HG03280 (cell line): ENCODE results near the gene LRRC23.

Experiments
- ATAC-seq: cut with Tn5 transposase; IDR thresholded peaks from one replicate; pipeline ENCODE4 v1.9.1; 2021; ENCODE audit warnings: mild to moderate bottlenecking, moderate library complexity; ENCODE audit not compliant: unreplicated experiment

LRRC23 gene

GRCh38 chr12:6923851-6924250, 19.2 kb downstream of the LRRC23 start:
- ATAC-seq = no peak

DNA sequence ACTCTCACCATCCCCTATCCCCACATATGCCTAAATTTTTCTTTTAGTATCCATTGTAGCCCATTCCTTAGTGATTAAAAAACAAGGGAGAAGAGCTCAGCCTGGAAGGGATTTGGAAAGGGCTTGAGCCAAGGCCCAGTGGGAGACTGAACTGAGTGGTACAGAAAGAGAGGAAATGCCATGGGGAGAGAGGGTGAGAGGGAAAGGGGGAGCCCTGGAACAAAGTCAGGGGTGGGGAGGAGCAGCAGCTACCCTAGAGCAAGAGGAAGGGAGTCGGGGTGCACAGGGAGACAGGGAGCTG, 20.6 kb downstream of the LRRC23 start:
- no peak for ATAC-seq

DNA sequence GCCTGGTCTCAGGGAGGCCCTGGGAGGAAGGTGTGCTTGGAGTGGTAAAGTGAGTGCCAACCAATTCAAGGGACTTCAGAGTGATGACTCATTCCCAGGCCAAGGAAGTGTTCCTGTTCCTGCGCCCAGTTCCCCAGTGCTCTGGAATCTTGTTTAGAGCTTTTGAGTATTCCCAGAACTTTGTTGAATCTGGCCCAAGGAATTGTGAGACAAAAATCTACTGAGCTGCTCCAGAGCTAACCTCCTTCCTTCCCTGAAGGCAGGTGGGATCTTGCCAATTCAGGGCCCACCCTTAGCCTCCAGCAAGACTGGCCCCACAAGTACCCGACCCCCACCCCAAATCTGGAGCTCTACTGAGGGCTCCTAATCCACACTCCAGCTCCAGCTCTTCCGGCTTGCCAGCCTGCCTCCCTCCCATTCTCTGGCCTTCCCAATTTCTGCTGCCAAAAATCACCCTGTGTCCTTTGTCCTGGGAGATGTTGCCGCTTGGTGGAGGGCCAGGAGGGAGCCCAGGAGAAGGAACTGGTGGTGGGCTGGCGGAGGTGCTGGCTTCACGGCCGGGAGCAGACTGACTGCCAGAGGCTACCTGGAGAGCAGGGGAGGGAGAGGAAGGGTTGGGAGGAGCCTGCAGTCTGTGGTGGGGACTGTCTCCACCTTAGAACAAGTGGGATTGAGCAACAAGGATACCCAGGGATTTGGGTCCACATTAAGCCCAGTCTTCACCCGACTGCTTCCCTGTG, 21.1 kb downstream of the LRRC23 start:
- ATAC-seq = no peak

DNA sequence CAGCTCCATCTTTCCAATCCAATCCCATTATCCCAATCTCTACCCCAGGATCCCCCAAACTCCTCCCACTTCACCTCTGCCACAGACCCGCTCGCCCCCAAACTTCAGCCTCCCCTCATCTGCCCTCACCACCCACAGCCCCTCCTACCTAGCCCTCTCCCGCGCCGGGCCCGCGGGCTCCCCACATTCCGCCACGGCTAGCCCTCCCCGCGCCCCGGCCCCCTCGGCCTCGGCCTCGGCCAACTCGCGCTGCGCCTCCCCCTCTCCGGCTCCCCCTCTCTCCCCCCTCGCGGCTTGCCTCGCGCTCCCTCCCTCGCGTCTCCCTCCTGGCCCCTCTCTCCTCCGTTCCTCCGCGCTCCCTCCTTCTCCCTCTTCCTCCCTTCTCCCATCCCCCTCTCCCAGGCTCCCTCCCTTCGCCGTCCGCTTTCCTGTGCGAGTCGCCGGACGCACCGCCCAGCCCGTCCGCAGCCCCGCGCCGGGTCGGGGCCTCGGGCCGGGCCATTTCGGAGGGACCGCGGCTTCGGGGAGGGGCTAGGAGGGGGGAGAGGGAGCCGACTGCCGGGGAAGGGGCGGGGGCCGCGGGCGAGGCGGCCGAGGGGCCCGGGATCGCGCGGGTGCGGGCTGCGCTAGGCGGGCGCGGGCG, 22.9 kb downstream of the LRRC23 start, which contains the start of gene ATN1:
TSS of gene ATN1 (plus strand) at position 581 of the 643 bp plus-strand sequence. CDS start 6,043 bp downstream, outside the sequence.
- ATAC-seq = no peak

DNA sequence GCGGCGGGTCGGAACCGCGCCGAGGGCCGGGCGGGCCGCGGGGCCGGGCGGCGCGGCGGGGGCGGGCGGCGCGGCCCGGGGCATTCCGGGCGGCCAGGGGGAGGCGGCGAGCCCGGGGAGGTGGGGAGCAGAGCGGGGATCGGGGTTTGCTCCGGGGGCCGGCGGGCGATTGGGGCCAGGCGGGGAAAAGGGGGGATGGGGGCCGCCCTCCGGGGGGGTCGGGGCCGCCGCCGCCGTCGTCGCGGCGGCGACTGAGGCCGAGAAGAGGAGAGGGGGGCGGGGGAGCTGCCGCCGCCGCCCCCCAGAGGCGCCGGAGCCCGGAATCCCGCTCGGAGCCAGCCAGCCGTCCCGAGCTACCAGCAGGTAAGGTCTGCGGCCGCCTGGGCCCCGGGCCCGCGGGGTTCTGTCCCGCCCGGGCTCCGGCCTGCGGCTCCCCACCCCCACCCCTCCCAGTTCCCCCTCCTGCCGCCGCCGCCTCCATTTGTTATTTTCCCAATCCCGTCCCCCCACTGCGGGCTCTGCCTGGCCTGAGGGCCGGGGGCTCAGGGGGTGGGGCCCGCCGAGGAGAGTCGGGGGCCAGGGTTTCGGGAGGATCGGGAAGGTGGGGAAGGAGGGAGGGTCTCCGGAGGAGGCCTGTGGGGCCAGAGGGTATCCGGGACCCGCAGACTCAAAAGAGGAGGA, 23.5 kb downstream of the LRRC23 start:
- ATAC-seq = no peak

DNA sequence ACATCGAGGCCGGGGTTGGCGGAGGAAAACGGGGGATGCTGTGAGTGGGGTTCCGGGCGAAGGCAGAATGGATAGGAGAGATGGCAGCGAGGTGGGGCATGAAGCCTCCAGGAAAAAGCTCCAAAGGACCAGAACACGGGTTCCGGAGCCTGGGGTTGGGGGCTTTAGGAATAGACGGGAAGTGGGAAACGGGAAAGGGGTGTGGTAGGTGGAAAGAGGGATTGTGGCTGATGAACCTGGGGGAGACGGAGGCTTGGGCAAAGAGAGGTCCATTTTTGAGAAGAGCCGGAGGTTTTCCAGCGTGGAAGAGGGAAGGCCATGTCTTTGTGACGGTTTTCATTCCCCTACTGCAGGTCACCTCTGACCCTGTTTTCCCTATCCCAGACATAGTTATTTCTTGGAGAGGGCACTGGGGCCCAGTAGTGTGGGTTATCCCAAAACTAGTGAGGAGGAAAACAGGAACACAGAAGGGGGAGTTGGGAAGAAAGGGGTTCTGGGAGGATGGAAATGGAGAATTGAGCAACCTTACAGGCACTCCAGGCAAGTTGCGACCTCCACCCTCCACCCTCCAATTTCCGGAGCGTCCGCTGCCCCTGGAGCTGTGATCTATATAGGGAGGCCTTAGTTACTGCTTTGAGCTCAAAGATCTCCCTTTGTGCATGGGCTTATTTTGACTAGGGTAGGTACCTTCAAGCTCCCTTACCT, 24.2 kb downstream of the LRRC23 start:
- no peak for ATAC-seq

DNA sequence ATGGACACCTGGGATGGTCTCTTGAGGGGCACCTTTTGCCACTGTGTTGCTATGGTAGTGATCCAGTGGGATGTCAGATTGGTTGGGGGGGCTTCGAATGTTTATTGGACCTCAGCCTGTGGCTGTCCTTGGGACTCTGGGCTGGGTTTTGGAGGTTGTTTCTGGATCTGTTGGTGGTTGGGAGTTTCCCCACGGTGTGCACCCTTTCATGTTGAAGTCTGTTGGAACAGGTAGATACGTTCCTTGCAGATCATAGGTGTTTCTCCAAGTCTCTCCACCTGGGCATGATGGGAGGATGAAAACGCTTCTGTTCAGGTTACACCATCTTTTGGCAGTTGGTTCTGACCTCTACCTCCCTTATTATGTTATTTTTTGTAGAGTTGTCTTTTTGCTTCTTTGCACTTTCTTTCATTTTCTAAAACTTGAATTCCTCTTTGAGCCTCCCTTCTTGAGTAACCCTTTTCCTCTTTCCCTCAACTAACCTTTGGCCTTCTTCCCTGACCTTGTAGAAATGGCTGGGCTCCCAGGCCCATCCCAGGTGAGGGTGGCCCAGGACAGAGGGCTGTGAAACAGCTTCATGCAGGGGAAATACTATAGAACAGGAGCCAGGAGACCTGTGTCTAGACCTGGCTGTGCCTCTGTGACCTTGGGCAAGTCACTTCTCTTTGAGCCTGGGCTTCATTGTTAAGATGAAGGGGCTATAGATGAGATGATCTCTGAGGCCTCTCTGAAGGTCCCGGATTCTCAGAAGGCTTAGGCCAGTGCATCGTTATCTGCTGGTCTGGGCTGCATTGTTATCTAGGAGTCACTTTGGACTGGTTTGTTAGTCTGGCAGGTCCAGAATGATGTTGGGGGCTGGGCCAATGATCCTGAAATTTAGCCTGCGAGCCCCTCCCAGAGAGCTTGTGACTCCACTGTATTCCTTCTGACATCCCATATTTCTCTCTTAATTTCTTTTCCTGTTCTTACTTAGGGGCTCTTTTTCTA, 25.1 kb downstream of the LRRC23 start:
- no peak for ATAC-seq

DNA sequence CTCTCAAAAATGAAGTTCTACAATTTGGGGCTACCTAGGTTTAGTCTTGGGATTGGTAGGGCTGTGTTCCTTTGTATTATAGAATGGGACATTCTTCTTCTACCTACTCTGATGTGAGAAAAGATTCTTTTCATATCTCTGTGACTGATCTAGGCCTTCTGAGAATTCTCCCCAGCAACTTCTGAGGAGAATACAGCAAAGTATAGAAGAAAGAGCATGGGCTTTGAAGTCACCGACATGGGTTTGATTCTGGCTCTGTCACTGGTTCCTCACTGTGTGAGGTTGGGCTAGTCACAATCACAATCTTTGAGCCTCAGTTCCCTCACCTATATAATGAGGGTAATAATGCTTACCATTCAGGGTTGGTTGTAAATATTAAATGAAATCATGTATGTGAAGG, 28.1 kb downstream of the LRRC23 start:
- no peak for ATAC-seq

- ATAC-seq = no peak
Measured at GRCh38 chr12:6934110-6934509, 29.5 kb downstream of the LRRC23 start.

DNA sequence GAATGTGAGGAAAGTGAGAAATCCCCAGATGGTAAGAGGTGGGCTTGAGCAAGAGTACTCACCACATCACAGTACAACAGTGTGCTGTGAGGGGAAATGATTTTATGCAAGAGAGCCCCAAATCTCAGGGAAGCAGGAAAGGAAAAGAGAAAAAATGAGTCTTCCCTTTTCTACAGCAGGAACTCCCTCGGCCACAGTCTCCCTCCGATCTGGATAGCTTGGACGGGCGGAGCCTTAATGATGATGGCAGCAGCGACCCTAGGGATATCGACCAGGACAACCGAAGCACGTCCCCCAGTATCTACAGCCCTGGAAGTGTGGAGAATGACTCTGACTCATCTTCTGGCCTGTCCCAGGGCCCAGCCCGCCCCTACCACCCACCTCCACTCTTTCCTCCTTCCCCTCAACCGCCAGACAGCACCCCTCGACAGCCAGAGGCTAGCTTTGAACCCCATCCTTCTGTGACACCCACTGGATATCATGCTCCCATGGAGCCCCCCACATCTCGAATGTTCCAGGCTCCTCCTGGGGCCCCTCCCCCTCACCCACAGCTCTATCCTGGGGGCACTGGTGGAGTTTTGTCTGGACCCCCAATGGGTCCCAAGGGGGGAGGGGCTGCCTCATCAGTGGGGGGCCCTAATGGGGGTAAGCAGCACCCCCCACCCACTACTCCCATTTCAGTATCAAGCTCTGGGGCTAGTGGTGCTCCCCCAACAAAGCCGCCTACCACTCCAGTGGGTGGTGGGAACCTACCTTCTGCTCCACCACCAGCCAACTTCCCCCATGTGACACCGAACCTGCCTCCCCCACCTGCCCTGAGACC, 31.0 kb downstream of the LRRC23 start:
- no peak for ATAC-seq

DNA sequence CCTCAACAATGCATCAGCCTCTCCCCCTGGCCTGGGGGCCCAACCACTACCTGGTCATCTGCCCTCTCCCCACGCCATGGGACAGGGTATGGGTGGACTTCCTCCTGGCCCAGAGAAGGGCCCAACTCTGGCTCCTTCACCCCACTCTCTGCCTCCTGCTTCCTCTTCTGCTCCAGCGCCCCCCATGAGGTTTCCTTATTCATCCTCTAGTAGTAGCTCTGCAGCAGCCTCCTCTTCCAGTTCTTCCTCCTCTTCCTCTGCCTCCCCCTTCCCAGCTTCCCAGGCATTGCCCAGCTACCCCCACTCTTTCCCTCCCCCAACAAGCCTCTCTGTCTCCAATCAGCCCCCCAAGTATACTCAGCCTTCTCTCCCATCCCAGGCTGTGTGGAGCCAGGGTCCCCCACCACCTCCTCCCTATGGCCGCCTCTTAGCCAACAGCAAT, 31.6 kb downstream of the LRRC23 start:
- ATAC-seq = no peak

DNA sequence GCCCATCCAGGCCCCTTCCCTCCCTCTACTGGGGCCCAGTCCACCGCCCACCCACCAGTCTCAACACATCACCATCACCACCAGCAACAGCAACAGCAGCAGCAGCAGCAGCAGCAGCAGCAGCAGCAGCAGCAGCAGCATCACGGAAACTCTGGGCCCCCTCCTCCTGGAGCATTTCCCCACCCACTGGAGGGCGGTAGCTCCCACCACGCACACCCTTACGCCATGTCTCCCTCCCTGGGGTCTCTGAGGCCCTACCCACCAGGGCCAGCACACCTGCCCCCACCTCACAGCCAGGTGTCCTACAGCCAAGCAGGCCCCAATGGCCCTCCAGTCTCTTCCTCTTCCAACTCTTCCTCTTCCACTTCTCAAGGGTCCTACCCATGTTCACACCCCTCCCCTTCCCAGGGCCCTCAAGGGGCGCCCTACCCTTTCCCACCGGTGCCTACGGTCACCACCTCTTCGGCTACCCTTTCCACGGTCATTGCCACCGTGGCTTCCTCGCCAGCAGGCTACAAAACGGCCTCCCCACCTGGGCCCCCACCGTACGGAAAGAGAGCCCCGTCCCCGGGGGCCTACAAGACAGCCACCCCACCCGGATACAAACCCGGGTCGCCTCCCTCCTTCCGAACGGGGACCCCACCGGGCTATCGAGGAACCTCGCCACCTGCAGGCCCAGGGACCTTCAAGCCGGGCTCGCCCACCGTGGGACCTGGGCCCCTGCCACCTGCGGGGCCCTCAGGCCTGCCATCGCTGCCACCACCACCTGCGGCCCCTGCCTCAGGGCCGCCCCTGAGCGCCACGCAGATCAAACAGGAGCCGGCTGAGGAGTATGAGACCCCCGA, 32.2 kb downstream of the LRRC23 start:
- ATAC-seq = no peak

DNA sequence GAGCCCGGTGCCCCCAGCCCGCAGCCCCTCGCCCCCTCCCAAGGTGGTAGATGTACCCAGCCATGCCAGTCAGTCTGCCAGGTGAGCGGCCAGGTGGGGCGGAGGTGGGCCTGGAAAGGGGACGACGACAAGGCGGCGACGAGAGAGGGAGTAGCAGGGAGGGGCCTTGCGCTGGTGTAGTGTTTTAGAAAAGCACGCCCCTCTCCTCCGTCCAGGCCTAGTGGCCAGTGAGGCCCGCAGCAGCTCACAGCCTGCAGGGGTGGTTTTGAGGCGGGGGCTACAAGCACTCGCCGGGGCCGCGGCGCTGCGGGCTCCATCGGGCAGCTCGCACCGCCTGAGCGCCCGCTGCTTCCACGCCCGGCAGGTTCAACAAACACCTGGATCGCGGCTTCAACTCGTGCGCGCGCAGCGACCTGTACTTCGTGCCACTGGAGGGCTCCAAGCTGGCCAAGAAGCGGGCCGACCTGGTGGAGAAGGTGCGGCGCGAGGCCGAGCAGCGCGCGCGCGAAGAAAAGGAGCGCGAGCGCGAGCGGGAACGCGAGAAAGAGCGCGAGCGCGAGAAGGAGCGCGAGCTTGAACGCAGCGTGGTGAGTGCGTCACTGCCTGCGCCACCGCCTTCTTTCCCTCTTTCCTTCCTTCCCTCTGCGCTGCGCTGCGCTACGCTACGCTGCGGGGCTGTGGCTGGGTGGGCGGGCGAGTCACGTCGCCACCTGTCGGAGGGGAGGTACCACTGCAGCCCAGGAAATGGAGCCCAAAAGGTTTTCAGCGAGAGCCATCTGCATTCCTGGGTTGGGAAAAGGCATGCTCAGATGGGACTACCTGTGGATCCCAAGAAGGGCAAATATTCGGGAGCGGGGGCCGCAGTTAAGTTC, 33.1 kb downstream of the LRRC23 start:
- ATAC-seq = peak; percentile 89

- no peak for ATAC-seq
Measured at GRCh38 chr12:6938353-6939190, 34.0 kb downstream of the LRRC23 start.

GRCh38 chr12:6939191-6939540, 34.5 kb downstream of the LRRC23 start:
- ATAC-seq = no peak

- no peak for ATAC-seq
Measured at GRCh38 chr12:6941267-6941666, 36.6 kb downstream of the LRRC23 start.

GRCh38 chr12:6941782-6942181, 37.2 kb downstream of the LRRC23 start:
- no peak for ATAC-seq
